SK-N-SH treated with all-trans-retinoic acid at 6 μM for 48 hours (cell line): ENCODE data around the gene CTNNAL1.

Experiments
- POU6F1 ChIP-seq: fragments of 250-450 bp; sonication (Bioruptor Pico); IDR thresholded peaks from 2 replicates; pipeline ENCODE4 v1.8.0; 2021; ENCODE audit warnings: low read depth, mild to moderate bottlenecking, moderate library complexity, borderline replicate concordance
- SNAI2 ChIP-seq: fragments of 250-450 bp; sonication (Bioruptor Pico); IDR thresholded peaks from 2 replicates; pipeline ENCODE4 v1.5.0; 2020; ENCODE audit warnings: mild to moderate bottlenecking, moderate library complexity
- TOX ChIP-seq: fragments of 250-450 bp; sonication (Bioruptor Pico); IDR thresholded peaks from 2 replicates; pipeline ENCODE4 v1.8.0; 2021; ENCODE audit warnings: mild to moderate bottlenecking, moderate library complexity, borderline replicate concordance
- ZFP30 ChIP-seq: fragments of 450-650 bp; formaldehyde crosslinking; IDR thresholded peaks from 2 replicates; pipeline ENCODE4 v1.5.0; 2022; ENCODE audit warnings: mild to moderate bottlenecking, moderate library complexity
- ZNF565 ChIP-seq: fragments of 450-650 bp; formaldehyde crosslinking; conservative IDR thresholded peaks from 2 replicates; pipeline ENCODE4 v1.5.0; 2020; ENCODE audit warnings: low read depth, mild to moderate bottlenecking, moderate library complexity

GRCh38 chr9:109020581-109021511 is 7.5 kb upstream of the CTNNAL1 start:
- no peak for TF ChIP-seq TOX (CRISPR knock-in tag)
- TF ChIP-seq SNAI2 (CRISPR knock-in tag): no peak
- TF ChIP-seq ZFP30: no peak
- no peak for TF ChIP-seq ZNF565 (CRISPR knock-in tag)
- no peak for TF ChIP-seq POU6F1 (CRISPR knock-in tag)
